Inflammatory macrophage treated with lipopolysaccharide for 4 hours (primary cell): ENCODE measurements around the gene FOXL3.
"Not testable (repeated sequence)": the region's sequence is repeated elsewhere in the genome, so short reads cannot be mapped to it uniquely, and the experiment has no call there.

ENCODE experiments used
- DNase-seq: peaks from one replicate; pipeline ENCODE4 v3.0.0-alpha.2; 2020

Gene FOXL3

DNA sequence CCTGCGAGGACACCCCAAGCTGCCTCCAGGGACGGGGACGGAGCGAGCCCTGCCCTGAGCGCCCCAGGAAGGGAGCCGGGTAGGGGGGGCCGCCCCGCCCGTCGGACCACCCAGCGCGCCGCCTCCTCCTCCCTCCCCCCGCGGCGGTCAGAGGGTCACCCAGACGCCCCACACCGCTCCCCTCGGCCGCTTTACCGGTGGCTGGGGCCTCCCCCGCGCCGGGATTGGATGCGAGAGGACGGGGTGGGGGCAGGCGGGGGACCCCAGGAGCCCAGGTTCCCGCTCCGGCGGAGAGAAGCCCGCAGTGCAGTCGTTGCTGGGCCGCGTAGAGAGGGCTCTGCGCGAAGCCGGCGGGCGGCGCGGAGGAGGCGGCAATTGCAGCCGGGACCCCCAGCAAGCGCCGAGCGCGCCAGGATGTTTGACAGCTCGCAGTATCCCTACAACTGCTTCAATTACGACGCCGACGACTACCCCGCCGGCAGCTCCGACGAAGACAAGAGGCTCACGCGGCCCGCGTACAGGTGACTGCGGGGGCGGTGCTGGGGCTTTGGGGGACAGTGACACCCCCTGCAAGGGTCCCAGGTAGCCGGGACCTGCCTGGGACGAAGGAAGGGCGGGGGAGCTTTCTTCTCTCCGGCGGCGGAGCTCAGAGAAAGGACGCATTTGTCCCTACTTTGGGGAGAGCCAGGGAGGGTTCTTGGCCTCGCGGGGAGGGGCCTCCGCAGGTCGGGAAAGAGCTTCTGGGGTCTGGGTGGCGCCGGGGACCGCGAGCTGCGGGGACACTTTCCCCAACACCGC is at the start of gene FOXL3:
TSS of gene FOXL3 (plus strand) at position 415 of the 798 bp plus-strand sequence. CDS start at position 415, 0 bp downstream.
- no peak for DNase-seq

DNA sequence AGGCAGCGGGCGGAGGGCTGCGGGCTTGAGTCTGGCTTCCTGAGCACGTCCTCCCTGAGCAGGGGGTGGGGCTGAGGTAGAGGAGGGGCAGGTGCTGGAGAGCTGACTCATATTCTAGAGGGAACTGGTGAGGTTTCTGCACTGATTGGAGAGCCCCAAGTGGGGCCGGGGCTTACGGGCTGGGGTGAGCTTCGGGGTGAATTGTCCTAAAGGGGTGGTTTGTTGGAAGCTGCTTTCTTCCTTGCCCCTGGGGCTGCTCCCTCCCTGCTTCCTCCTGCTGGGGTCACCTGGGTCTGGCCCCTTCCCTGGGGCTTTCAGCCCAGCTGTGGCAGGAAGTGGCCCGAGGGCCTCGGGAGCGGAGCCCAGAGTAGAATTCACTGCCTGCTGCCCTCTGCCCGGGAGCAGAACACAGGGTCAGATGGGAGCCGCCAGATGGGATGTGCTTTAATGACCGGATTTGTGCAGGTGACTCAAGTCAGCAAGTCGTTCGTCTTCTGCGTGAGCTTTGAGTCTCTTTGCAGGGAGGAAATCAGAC is 49.0 kb upstream of the FOXL3 start:
- DNase-seq: no peak

DNA sequence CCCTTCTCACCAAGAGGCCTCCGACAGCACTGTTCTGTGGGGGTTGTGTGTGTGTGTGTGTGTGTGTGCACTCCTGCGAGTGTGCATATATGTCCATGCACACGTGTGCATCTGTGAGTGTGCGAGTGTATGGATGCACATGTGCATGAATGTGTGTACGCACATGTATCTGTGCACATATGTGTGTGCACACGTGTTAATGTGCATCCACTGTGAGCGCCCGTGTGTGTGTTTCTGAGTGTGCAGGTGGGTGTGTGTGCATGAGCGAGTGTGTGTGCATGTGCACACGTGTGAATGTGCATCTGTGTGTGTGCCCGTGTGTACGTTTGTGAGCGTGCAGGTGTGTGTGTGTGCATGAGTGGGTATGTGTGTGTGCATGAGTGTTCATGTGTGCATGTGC is 48.5 kb upstream of the FOXL3 start:
- DNase-seq: no peak

DNA sequence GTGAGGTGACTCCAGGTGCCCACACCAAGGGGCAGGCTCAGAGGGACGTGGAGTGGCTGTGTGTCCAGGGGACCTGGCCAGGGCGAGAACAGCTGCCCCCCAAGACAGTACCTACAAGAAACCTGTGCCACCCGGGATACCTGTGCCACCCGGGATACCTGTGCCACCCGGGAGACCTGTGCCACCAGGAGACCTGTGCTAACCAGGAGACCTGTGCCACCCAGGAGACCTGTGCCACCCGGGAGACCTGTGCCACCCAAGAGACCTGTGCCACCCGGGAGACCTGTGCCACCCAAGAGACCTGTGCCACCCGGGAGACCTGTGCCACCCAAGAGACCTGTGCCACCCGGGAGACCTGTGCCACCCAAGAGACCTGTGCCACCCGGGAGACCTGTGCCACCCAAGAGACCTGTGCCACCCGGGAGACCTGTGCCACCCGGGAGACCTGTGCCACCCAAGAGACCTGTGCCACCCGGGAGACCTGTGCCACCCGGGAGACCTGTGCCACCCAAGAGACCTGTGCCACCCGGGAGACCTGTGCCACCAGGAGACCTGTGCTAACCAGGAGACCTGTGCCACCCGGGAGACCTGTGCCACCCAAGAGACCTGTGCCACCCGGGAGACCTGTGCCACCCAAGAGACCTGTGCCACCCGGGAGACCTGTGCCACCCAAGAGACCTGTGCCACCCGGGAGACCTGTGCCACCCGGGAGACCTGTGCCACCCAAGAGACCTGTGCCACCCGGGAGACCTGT is 47.0 kb upstream of the FOXL3 start:
- not testable (repeated sequence) for DNase-seq

DNA sequence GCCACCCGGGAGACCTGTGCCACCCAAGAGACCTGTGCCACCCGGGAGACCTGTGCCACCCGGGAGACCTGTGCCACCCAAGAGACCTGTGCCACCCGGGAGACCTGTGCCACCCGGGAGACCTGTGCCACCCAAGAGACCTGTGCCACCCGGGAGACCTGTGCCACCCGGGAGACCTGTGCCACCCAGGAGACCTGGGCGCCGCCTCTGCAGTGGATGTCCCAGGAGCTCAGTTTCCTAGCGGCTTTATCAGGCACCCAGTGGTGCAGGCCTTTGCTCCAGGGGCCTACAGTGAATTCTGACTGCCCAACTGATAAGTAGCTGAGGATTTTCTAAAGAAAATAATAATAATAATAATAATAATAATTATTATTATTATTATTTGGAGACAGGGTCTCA is 46.4 kb upstream of the FOXL3 start:
- DNase-seq: not testable (repeated sequence)

DNA sequence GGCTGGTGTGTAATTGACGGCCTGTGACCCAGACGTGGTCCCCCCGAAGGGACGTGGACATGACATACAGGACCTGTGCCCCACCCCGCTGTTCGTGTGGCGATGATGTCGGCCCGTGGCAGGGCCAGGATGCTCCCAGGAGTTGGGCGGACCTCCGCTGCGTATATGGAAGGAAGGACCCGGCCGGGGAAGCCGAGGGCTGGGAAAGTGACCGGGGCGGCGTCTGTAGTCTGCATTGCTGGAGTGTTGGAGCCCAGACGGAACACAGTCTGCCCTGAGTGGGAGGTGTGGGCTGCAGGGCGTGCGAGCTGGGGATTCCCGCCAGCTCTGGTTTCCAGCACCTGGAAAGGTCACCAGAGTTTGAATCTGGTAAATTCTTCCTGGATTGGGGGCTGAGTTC is 45.0 kb upstream of the FOXL3 start:
- no peak for DNase-seq

DNA sequence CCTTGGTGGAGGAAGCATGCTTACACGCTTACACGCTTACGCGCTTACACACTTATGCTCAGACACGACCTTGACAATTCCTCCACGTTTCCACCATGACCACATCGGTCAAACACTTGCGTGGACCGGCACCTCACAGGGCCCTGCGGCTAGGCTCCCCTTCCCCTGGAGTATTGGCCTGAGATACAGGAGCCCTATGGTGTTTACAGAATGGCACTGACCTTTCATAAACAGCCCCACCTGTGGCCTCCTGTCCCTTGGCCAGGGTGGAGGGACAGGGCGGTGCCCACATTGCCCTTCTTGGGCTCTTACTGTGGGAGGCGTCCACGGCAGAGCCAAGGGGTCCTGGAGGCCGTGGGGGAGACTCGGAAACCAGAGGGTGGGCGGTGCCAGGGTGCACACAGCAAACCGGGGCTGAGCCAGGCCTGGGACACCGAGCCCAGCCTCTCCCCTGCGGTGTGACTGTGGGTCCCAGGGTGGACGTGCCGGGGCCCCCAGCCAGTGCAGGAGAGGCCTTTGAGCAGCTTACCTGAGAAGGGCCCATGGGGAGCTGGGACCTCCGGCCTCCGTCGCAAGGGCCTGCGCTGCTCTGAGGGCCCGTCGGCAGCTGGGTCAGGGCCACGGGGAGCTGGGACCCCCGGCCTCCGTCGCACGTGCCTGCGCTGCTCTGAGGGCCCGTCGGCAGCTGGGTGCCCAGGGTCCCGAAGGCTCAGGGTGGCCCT is 44.2 kb upstream of the FOXL3 start:
- no peak for DNase-seq

DNA sequence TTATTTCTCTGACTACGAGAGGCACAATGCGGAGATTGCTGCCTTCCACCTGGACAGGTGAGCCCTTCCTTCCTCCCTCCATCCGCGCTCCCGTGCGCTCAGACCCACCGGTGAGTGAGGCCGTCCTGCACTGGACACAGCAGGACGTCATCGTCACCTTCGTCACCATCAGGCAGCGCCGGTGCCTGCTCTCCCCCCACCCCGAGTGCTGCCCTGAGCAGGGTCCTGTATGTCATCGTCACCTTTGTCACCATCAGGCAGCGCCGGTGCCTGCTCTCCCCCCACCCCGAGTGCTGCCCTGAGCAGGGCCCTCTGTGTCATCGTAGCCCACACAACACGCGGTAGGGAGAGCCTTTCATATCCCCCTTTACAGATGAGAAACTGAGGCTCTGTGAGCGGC is 43.5 kb upstream of the FOXL3 start:
- no peak for DNase-seq

DNA sequence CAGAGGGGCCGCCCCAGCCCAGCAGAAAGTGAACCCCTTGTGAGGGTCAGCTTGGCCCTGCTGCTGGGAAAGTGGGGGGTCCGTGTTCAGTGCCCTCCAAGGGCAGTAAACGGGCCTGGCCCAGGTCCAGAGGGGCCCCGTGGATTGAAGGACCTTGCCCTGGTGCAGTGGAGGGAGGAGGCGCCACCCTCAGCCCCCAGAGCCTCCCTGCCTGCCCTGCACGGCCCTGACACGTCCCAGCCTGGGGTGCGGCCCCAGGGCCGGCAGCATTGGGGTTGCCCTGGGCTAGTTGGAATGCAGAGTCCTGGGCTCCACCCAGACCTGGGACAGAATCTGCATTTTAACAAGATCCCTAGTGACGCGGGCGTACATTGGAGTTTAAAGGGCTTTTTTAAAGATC is 42.8 kb upstream of the FOXL3 start:
- DNase-seq: no peak

DNA sequence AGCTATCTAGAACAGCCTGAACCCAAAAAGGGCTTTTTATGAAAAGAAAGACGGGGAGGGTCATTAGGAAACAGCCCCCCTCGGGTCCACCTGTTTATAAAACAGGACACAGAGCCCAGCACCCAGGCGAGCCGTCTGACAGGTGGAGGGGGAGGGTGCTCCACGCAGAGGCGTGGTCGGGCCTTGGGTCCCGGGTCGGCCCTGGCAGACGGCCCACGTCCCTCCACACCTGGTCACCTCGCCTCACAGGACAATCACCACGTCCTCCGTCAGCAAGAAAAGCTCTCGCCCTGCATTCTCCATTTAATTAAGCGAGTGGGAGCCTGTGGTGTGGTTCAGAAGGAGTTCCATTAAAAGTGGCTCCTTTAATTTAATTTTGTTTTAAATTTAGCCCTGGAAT is 42.3 kb upstream of the FOXL3 start:
- DNase-seq: no peak

DNA sequence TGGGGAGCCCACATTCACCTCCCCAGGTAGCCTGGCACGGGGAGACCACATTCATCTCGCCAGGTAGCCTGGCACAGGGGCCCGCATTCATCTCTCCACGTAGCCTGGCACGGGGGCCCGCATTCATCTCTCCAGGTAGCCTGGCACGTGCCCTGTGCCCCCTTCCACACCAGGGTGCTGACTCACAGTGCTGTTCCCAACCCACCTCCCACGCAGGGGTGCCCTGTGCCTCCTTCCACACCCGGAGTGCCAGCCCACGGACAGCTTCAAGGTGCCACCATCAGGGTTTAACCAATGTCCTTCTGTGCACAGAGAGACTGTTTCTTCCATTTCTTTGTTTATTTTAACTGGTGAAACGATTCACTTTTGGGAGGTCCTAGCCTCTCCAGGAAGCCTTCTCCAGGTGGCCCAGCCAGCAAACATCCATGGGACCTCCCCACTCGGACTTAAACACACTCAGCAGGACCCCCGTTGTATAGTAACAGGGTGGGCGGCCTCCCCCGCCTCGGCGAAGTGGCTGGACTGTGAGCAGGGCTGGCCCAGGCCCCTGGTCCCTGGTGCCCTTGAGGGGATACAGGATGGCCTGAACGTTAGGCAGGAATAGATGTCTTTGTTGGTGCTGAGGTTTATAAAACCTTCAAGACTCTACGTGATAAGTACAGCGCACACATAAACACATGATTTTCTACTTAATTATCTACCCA is 41.1 kb upstream of the FOXL3 start:
- no peak for DNase-seq

DNA sequence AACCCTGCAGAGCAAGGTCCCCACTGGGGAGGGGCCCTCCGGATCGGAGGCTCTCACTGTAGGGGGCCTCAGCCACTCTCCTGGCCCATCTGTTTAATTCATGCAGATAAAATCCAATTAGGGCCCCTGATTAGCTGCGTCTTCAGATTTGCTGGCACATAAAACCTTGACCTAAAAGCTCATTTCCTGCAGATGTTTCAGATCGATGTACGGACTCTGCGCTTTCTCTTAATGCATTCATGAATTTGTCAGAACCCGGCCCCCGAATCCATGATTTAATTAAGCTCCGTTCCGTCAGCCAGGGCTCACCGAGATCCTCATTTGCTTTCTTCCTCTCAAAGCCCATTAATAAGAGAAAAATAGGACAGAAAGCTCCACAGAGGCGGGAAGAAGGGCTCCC is 40.0 kb upstream of the FOXL3 start:
- no peak for DNase-seq

DNA sequence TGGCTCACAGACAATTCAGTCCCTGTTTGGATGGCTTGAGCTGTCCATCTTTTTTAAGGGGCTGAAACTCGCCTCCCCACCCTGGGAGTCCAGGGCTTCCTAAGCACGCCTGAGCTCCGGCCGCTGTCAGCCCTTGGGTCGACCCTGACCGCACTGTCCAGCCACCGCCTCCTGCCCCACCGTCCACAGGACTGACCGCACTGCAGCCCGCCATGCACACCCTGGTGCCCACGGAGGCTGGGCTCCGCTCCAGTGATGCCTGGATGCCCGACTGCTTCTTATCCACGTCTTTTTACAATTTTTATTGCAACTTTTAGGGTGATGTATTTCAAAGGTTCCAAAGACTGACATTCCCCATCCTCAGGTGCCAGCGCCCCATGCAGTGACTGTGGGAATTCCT is 39.4 kb upstream of the FOXL3 start:
- no peak for DNase-seq

DNA sequence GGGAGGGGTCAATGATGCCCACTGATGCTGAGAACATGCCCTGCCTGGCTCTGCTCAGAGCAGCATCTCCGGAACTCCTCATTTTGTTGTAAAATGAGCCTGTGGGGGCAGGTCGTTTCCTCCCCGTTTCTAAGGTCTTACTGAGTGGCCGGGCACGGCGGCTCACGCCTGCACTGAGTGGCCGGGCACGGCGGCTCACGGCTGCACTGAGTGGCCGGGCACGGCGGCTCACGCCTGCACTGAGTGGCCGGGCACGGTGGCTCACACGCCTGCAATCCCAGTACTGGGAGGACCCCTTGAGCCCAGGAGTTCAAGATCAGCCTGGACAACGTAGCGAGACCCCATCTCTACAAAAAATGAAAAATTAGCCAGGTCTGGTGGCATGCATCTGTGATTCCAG is 39.0 kb upstream of the FOXL3 start:
- no peak for DNase-seq

DNA sequence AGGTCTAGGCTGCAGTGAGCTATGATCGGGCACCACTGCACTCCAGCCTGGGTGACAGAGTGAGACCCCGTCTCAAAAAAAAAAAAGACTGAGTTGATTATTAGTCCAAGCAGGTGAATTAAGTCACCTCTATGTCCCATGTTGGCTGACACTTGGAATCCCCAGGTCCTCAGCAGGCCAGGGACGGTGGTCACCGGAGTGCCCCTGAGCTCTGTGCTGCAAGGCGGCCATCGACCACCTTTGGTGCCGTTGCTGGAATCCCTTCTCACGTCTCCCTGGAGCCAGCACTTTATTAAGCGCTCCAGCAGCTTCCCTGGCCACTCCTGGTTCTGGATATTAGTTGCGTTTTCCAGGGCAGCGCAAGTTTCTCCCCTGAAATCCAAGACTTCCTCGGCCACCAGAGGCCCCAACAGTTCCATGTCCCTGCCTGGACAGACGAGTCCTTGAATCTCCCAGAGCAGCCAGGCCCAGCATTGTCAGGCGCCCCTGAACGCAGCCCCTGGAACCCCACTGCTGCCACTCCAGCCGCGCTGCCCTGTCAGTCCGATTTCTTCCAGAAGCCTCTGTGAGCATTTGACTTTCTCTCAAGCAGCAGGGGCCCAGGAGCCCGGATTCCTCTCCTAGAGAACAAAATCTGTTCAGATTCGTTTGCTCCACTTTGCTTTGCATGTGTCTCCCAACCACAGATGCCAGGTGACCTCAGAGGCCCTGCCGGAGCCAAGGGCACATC is 38.4 kb upstream of the FOXL3 start:
- DNase-seq: no peak

DNA sequence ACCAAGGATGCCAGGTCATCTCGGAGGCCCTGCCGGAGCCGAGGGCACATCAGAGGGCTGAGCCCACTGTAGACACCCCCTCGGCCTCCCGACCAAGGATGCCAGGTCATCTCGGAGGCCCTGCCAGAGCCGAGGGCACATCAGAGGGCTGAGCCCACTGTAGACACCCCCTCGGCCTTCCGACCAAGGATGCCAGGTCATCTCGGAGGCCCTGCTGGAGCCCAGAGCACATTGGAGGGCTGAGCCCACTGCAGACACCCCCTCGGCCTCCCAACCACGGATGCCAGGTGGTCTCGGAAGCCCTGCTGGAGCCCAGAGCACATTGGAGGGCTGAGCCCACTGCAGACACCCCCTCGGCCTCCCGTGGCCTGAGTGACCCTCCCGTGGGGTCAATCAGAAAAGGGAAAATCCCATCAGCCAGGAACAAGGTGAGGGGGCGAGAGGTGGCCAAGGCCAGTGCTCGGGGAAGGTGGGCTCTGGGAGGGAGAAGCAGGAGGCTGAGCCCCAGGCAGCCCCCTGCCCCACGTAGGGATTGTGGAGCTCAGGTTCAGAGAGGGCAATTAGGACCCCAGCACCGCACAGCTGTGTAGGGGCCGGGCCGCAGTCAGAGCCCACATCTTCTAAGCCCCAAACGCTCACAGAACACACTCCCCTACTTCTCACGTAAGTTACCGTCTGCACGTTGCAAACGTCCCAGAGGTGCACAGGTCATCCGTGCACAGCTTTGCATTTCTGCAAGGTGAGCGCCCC is 37.6 kb upstream of the FOXL3 start:
- no peak for DNase-seq

DNA sequence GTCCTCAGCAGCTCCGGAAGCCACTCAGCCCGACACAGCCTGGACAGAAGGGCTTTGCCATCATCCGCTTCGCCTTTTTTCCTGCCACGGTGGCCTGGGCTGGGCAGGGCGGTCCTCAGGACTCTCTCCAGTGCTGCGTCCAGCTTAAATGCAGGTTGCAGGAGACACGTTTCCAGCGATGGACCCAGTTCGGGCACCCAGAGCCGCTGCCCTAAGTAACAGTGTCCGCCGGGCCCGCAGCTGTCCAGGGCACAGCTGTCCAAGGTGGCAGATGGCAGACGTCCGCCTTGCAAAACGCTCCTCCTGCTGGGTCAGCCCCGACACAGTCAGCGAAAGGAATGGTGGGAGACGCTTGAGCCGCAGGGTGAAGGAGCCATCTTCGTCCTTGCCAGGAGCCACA is 37.0 kb upstream of the FOXL3 start:
- no peak for DNase-seq

DNA sequence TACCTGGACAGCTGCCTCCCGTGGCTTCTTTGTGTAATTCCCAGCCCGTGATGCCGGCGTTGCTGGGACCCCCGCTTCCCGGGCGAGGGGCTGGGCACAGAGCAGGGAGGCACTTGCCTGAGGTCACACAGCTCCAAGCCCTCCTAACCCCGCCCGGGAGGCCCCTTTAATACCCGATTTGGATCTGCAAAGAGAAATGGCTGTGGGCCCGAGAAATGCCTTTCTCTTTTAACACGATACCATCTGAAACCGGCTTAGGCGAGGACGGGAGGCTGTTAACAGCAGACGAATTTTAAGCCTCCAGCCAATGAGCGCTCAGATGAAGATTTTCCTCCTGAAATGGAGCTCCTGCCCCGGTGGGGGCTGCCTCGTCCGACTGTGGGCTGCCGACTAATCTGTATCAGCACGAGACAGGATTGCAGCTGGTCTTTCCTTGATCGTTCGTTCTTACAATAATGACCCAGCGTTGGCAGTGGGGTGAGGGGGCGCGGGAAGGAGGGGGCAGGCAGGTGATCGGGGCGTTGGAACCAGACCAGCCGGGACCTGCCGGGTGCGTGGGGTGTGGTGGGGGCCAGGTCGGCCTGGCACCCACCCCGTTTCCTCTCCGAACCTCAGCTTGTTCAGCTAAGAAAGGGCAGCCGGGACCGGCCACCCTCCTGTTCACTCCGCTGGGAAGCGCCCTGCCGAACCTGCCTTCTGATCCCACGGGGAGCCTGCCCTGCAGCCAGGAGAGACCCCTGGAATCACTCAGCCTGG is 36.2 kb upstream of the FOXL3 start:
- no peak for DNase-seq

DNA sequence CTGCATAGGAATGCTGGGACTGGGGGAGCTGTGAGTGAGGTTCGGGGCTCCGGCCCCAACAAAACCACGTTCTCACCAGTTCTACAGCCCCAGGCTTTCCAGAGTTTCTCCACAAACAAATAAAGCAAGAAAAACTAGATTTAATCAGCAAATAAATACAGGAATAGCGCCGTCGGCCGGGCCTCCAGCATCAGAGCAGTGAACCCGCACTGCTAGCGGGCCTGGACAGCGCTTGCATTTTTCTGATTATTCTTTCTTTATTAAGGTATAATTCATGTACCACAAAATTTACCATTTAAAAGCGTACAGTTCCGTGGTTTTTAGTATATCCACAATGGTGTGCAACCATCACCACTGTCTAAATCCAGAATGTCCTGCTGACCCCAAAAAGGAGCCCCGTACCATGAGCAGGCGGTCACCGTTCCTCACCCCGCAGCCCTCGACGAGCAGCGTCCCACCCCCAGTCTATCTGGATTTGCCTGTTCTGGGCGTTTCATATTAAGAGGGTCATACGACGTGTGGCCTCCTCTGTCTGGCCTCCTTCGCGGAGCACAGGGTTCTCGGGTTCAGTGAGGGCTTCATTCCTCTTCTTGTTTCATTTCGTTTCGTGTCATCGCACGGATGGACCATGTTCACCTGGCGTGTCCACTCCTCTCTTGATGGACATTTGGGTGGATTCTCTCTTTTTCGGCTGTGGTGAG is 35.5 kb upstream of the FOXL3 start:
- no peak for DNase-seq

DNA sequence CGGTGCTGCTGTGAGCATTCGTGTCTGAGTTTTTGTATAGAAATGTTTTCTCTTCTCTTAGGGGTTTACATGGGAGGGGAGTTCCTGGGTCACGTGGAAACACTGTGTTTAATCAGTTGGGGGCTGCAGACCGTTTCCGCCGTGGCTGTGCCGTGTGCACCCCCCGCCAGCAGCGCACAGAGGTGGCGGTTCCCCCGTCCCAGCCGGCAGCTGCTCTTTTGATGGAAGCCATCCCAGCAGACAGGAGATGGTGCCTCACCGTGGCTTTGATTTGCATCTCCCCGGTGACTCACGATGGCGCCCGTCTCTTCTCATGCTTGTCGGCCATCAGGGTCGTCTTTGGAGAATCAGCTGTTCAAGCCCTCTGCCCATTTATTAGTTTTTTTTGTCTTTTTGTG is 34.9 kb upstream of the FOXL3 start:
- DNase-seq: no peak
